ENCODE measurements around the gene WNT6.

WNT6 gene

GRCh38 chr2:218865999-218866398, 6.4 kb downstream of the WNT6 start:
- H3K9me3 ChIP-seq (ENCODE audit: control insufficient read depth in 2 of 2, low read length in 2 of 2), result no peaks in the 10 kb centered on the region
- H3K4me1 ChIP-seq (ENCODE audit: control insufficient read depth in 2 of 2, insufficient read depth in 2 of 2, low read length in 2 of 2), result peaks cover 0 to 2% of the 10 kb centered on the region in 2 donors
- H3K9ac ChIP-seq (ENCODE audit: low read depth in 1 of 2, low read length in 2 of 2), result no peak overlapping the region
- no peaks in the 10 kb centered on the region for H3K36me3 ChIP-seq (ENCODE audit: control insufficient read depth in 2 of 2, insufficient read depth in 2 of 2, low read length in 2 of 2)
- H3K4me3 ChIP-seq (ENCODE audit: low read length in 2 of 2), result no peak overlapping the region
- H3K27ac ChIP-seq (ENCODE audit: low read depth in 2 of 2, low read length in 2 of 2), result no peak overlapping the region
- peaks cover 27 to 50% of the 10 kb centered on the region in 2 donors for H3K27me3 ChIP-seq (ENCODE audit: control insufficient read depth in 2 of 2, insufficient read depth in 2 of 2, low read length in 2 of 2)

GRCh38 chr2:218867900-218868299, 8.3 kb downstream of the WNT6 start:
- no peaks in the 10 kb centered on the region for H3K36me3 ChIP-seq (ENCODE audit: control insufficient read depth in 2 of 2, insufficient read depth in 2 of 2, low read length in 2 of 2)
- no peak overlapping the region for H3K27ac ChIP-seq (ENCODE audit: low read depth in 2 of 2, low read length in 2 of 2)
- H3K4me3 ChIP-seq (ENCODE audit: low read length in 2 of 2), result no peak overlapping the region
- H3K27me3 ChIP-seq (ENCODE audit: control insufficient read depth in 2 of 2, insufficient read depth in 2 of 2, low read length in 2 of 2), result peaks cover 31 to 55% of the 10 kb centered on the region in 2 donors
- H3K9me3 ChIP-seq (ENCODE audit: control insufficient read depth in 2 of 2, low read length in 2 of 2), result no peaks in the 10 kb centered on the region
- H3K4me1 ChIP-seq (ENCODE audit: control insufficient read depth in 2 of 2, insufficient read depth in 2 of 2, low read length in 2 of 2), result peaks cover 2 to 4% of the 10 kb centered on the region in 2 donors
- no peak overlapping the region for H3K9ac ChIP-seq (ENCODE audit: low read depth in 1 of 2, low read length in 2 of 2)

DNA sequence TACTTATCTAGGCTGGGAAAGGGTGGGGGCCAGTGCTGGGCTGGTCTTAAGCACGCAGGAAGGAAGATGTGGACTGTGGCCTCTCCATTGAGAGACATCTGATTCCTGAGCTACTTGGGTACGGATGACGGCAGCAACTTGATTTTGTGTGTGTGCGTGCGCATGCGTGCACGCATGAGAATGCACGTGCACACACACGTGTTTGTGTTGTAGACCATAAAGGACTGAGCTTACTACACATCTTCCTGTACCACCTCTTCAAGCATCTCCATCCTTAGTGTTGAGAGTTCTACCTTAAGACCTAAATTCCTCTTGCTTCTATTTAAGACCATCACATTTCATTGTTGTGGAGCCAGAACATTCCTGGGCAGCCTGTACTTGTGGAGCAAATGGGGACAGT, 9.5 kb downstream of the WNT6 start:
- Histone ChIP-seq H3K27me3 (ENCODE audit: control insufficient read depth in 2 of 2, insufficient read depth in 2 of 2, low read length in 2 of 2) (peaks cover 33 to 58% of the 10 kb centered on the region in 2 donors), H3K4me1 (ENCODE audit: control insufficient read depth in 2 of 2, insufficient read depth in 2 of 2, low read length in 2 of 2) (peaks cover 2 to 4% of the 10 kb centered on the region in 2 donors), H3K4me3 (ENCODE audit: low read length in 2 of 2) (no peak overlapping the region), H3K9me3 (ENCODE audit: control insufficient read depth in 2 of 2, low read length in 2 of 2) (no peaks in the 10 kb centered on the region), H3K9ac (ENCODE audit: low read depth in 1 of 2, low read length in 2 of 2) (no peak overlapping the region), H3K36me3 (ENCODE audit: control insufficient read depth in 2 of 2, insufficient read depth in 2 of 2, low read length in 2 of 2) (no peaks in the 10 kb centered on the region), H3K27ac (ENCODE audit: low read depth in 2 of 2, low read length in 2 of 2) (no peak overlapping the region)

DNA sequence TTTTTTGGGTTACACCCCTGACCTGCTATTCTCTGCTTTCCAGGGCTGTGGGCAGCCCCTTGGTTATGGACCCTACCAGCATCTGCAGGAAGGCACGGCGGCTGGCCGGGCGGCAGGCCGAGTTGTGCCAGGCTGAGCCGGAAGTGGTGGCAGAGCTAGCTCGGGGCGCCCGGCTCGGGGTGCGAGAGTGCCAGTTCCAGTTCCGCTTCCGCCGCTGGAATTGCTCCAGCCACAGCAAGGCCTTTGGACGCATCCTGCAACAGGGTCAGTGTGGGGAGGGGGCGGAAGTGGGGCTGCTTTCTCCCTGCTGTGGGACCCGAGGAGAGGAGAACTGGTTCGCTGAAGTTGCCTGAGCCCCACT, 11.4 kb downstream of the WNT6 start:
- Histone ChIP-seq H3K4me3 (ENCODE audit: low read length in 2 of 2) (peak overlapping the region; percentile 14 to 56), H3K9me3 (ENCODE audit: control insufficient read depth in 2 of 2, low read length in 2 of 2) (no peaks in the 10 kb centered on the region), H3K27me3 (ENCODE audit: control insufficient read depth in 2 of 2, insufficient read depth in 2 of 2, low read length in 2 of 2) (peaks cover 37 to 57% of the 10 kb centered on the region in 2 donors), H3K9ac (ENCODE audit: low read depth in 1 of 2, low read length in 2 of 2) (no peak overlapping the region), H3K27ac (ENCODE audit: low read depth in 2 of 2, low read length in 2 of 2) (no peak overlapping the region), H3K4me1 (ENCODE audit: control insufficient read depth in 2 of 2, insufficient read depth in 2 of 2, low read length in 2 of 2) (peaks cover 2 to 4% of the 10 kb centered on the region in 2 donors), H3K36me3 (ENCODE audit: control insufficient read depth in 2 of 2, insufficient read depth in 2 of 2, low read length in 2 of 2) (no peaks in the 10 kb centered on the region)

- Histone ChIP-seq H3K27ac (ENCODE audit: low read depth in 2 of 2, low read length in 2 of 2) (no peak overlapping the region), H3K9ac (ENCODE audit: low read depth in 1 of 2, low read length in 2 of 2) (no peak overlapping the region), H3K9me3 (ENCODE audit: control insufficient read depth in 2 of 2, low read length in 2 of 2) (no peaks in the 10 kb centered on the region), H3K4me3 (ENCODE audit: low read length in 2 of 2) (peak overlapping the region; percentile 14 to 56), H3K4me1 (ENCODE audit: control insufficient read depth in 2 of 2, insufficient read depth in 2 of 2, low read length in 2 of 2) (peaks cover 2 to 4% of the 10 kb centered on the region in 2 donors), H3K27me3 (ENCODE audit: control insufficient read depth in 2 of 2, insufficient read depth in 2 of 2, low read length in 2 of 2) (peaks cover 37 to 61% of the 10 kb centered on the region in 2 donors), H3K36me3 (ENCODE audit: control insufficient read depth in 2 of 2, insufficient read depth in 2 of 2, low read length in 2 of 2) (no peaks in the 10 kb centered on the region)
Observed at GRCh38 chr2:218871345-218872302, 12.0 kb downstream of the WNT6 start.

GRCh38 chr2:218872645-218873358, 13.2 kb downstream of the WNT6 start:
- Histone ChIP-seq H3K36me3 (ENCODE audit: control insufficient read depth in 2 of 2, insufficient read depth in 2 of 2, low read length in 2 of 2) (no peaks in the 10 kb centered on the region), H3K27me3 (ENCODE audit: control insufficient read depth in 2 of 2, insufficient read depth in 2 of 2, low read length in 2 of 2) (peaks cover 41 to 68% of the 10 kb centered on the region in 2 donors), H3K9me3 (ENCODE audit: control insufficient read depth in 2 of 2, low read length in 2 of 2) (no peaks in the 10 kb centered on the region), H3K9ac (ENCODE audit: low read depth in 1 of 2, low read length in 2 of 2) (no peak overlapping the region), H3K4me3 (ENCODE audit: low read length in 2 of 2) (no peak overlapping the region), H3K27ac (ENCODE audit: low read depth in 2 of 2, low read length in 2 of 2) (no peak overlapping the region), H3K4me1 (ENCODE audit: control insufficient read depth in 2 of 2, insufficient read depth in 2 of 2, low read length in 2 of 2) (peaks cover 2 to 4% of the 10 kb centered on the region in 2 donors)

DNA sequence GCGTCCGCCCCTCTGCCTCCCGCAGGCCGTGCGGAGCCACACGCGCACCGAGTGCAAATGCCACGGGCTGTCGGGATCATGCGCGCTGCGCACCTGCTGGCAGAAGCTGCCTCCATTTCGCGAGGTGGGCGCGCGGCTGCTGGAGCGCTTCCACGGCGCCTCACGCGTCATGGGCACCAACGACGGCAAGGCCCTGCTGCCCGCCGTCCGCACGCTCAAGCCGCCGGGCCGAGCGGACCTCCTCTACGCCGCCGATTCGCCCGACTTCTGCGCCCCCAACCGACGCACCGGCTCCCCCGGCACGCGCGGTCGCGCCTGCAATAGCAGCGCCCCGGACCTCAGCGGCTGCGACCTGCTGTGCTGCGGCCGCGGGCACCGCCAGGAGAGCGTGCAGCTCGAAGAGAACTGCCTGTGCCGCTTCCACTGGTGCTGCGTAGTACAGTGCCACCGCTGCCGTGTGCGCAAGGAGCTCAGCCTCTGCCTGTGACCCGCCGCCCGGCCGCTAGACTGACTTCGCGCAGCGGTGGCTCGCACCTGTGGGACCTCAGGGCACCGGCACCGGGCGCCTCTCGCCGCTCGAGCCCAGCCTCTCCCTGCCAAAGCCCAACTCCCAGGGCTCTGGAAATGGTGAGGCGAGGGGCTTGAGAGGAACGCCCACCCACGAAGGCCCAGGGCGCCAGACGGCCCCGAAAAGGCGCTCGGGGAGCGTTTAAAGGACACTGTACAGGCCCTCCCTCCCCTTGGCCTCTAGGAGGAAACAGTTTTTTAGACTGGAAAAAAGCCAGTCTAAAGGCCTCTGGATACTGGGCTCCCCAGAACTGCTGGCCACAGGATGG, 14.0 kb downstream of the WNT6 start:
- H3K4me3 ChIP-seq (ENCODE audit: low read length in 2 of 2), result no peak overlapping the region
- H3K27ac ChIP-seq (ENCODE audit: low read depth in 2 of 2, low read length in 2 of 2), result no peak overlapping the region
- H3K27me3 ChIP-seq (ENCODE audit: control insufficient read depth in 2 of 2, insufficient read depth in 2 of 2, low read length in 2 of 2), result peaks cover 46 to 66% of the 10 kb centered on the region in 2 donors
- no peak overlapping the region for H3K9ac ChIP-seq (ENCODE audit: low read depth in 1 of 2, low read length in 2 of 2)
- no peaks in the 10 kb centered on the region for H3K9me3 ChIP-seq (ENCODE audit: control insufficient read depth in 2 of 2, low read length in 2 of 2)
- peaks cover 0 to 7% of the 10 kb centered on the region in 2 donors for H3K4me1 ChIP-seq (ENCODE audit: control insufficient read depth in 2 of 2, insufficient read depth in 2 of 2, low read length in 2 of 2)
- H3K36me3 ChIP-seq (ENCODE audit: control insufficient read depth in 2 of 2, insufficient read depth in 2 of 2, low read length in 2 of 2), result no peaks in the 10 kb centered on the region

GRCh38 chr2:218875692-218876246, 16.2 kb downstream of the WNT6 start:
- H3K9ac ChIP-seq (ENCODE audit: low read depth in 1 of 2, low read length in 2 of 2), result no peak overlapping the region
- no peaks in the 10 kb centered on the region for H3K36me3 ChIP-seq (ENCODE audit: control insufficient read depth in 2 of 2, insufficient read depth in 2 of 2, low read length in 2 of 2)
- H3K27me3 ChIP-seq (ENCODE audit: control insufficient read depth in 2 of 2, insufficient read depth in 2 of 2, low read length in 2 of 2), result peaks cover 49 to 64% of the 10 kb centered on the region in 2 donors
- no peak overlapping the region for H3K4me3 ChIP-seq (ENCODE audit: low read length in 2 of 2)
- peaks cover 7 to 11% of the 10 kb centered on the region in 2 donors for H3K4me1 ChIP-seq (ENCODE audit: control insufficient read depth in 2 of 2, insufficient read depth in 2 of 2, low read length in 2 of 2)
- no peak overlapping the region for H3K27ac ChIP-seq (ENCODE audit: low read depth in 2 of 2, low read length in 2 of 2)
- H3K9me3 ChIP-seq (ENCODE audit: control insufficient read depth in 2 of 2, low read length in 2 of 2), result no peaks in the 10 kb centered on the region

- Histone ChIP-seq H3K9ac (ENCODE audit: low read depth in 1 of 2, low read length in 2 of 2) (no peak overlapping the region), H3K4me1 (ENCODE audit: control insufficient read depth in 2 of 2, insufficient read depth in 2 of 2, low read length in 2 of 2) (peaks cover 7 to 9% of the 10 kb centered on the region in 2 donors), H3K9me3 (ENCODE audit: control insufficient read depth in 2 of 2, low read length in 2 of 2) (no peaks in the 10 kb centered on the region), H3K27ac (ENCODE audit: low read depth in 2 of 2, low read length in 2 of 2) (no peak overlapping the region), H3K4me3 (ENCODE audit: low read length in 2 of 2) (no peak overlapping the region), H3K27me3 (ENCODE audit: control insufficient read depth in 2 of 2, insufficient read depth in 2 of 2, low read length in 2 of 2) (peaks cover 52 to 64% of the 10 kb centered on the region in 2 donors), H3K36me3 (ENCODE audit: control insufficient read depth in 2 of 2, insufficient read depth in 2 of 2, low read length in 2 of 2) (no peaks in the 10 kb centered on the region)
Observed at GRCh38 chr2:218876562-218877219, 17.1 kb downstream of the WNT6 start.
